ENCODE measurements around the gene TRDMT1.

Gene TRDMT1, protein sequence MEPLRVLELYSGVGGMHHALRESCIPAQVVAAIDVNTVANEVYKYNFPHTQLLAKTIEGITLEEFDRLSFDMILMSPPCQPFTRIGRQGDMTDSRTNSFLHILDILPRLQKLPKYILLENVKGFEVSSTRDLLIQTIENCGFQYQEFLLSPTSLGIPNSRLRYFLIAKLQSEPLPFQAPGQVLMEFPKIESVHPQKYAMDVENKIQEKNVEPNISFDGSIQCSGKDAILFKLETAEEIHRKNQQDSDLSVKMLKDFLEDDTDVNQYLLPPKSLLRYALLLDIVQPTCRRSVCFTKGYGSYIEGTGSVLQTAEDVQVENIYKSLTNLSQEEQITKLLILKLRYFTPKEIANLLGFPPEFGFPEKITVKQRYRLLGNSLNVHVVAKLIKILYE

DNA sequence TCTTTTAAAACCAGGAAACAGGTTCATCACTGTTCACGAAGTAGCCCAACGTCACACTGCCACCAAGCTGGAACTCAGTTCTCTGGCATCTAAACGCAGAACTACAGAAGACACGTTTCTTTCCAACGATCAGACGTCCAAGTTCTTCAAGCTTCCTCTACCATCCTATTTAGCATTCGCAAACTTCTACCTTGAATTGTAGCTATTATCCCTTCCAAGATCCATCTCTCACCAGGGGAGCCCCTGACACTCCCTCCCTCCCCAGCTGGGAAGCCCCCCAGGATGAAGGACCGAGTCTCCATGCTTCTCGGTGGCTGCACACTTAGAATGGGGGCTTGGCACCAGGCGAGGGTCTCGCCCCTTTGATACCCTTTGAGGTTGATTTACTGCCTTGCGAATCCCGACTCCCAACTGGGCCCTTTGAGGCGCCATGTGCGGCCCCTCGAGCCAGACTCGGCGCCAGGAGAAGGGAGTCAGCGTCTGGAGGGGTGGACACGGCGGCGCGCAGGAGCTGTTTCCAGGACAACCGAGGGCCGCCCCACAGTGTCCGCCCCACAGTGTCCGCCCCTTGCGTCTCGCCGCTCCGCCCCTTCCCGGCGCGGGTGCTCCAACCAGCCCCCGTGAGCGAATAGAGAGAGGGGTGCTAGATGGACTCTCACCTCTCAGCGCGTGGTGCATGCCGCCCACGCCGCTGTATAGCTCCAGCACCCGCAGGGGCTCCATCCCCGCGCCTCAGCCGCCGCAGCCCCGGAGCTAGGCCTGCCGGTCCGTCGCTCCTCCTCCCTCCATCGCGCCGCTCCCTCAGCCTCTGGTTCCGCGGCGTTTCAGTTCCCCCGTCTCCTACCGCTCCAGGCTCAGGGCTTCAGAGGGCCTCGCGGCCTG, at the start of gene TRDMT1:
Gene TRDMT1 (minus strand): TSS at position 761 of the 882 bp plus-strand sequence. CDS start 38 bp downstream, at position 723.
- peak; percentile 90 for DNase-seq

- DNase-seq = no peak
These were observed 49.3 kb upstream of the TRDMT1 start for GRCh38 chr10:17250736-17251135.

GRCh38 chr10:17249820-17250219, 48.3 kb upstream of the TRDMT1 start:
- DNase-seq = no peak

DNA sequence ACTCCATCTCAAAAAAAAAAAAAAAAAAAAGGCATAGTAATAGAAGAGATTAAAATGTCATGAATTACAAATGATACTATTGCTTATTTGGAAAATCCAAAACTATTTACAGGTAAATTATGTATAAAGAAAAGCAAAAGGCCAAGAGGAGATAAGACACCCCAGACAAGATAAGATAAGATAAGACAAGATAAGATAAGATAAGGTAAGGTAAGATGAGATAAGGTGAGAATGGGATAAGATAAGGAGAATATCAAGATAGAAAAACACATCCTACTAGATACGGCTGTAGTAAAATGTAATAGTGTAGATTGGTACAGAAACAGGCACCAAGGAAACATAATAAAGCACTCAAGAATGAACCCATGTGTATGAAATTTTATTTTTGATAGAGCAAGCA, 47.5 kb upstream of the TRDMT1 start:
- no peak for DNase-seq

- DNase-seq = no peak
These were observed 45.7 kb upstream of the TRDMT1 start for GRCh38 chr10:17247210-17247609.

DNA sequence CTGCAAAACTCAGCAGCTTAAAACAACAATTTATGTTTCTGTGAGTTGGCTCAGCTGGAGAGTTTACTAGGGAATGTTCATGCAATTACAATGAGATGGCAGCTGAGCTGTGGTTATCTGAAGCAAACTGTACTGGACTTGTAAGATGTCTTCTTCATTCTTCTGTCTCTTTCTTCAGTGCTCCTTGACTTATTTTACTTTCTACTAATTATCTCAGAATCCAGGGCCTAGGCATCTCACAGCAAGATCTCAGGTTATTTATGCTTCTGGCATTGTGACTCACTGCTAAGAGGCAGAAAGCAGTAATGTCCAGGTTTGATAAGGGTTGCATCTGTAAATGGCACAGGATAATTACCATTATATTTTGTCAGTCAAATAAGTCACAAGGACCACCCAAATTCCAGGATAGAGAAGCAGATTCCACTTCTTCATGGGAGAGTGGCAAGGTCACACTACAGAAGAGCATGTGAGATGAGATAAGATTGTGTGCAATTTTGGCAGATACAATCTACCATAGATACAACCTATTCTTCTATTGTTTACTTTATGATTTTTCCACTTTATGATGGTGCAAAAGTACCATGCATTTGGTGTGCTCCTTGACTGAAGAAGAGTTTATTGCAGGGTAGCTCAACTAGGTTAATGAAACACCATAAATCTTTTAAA, 43.4 kb upstream of the TRDMT1 start:
- DNase-seq = no peak

- DNase-seq = no peak
These were observed 40.3 kb upstream of the TRDMT1 start for GRCh38 chr10:17241611-17242333.

DNA sequence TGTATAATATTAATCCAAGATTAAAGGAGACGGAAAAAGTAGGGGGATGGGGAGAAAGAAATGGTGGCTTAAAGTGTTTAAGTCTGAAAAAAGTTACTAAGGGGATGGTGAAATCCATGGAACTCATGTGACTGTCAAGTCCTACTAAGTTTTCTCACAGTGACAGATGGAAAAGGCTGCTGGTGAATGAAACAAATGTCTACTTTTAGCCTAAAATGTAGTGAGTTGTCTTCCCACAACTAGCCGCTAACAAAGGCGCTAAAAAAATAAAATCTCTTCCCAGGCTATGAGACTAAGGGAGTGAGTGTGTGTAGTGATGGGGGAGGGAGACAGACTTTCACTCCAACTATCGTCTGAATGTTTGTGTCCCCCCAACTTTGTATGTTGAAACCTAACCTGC, 39.1 kb upstream of the TRDMT1 start:
- no peak for DNase-seq

- no peak for DNase-seq
These were observed 38.6 kb upstream of the TRDMT1 start for GRCh38 chr10:17240096-17240495.

DNA sequence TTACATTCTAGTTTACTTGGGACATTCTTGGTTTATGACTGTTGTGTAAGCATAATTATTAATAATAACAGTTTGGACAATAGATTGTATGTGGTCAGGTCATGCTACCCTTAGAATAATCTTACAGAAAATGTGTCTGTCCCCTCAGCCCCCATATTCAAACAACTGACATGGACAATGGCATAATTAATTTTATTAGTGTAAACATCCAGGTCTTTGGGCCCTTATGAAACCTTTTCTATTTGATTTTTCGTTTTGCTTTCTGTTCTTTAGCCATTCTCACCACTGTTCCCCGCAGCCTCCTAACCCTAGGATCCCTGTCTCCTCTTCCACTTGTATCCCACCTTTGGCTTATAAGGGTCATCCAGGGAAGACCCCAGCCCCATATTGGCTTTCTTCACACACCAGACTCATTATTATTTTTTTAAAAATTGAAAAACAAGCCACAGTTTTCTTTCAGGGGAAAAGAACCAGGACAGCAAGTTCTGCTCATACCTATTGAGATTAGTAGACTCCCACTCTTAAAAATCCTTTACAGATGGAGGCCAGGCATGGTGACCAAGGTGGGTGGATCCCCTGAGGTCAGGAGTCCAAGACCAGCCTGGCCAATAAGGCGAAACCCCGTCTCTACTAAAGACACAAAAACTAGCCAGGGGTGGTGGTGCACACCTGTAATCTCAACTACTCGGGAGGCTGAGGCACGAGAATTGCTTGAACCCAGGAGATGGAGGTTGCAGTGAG, 38.0 kb upstream of the TRDMT1 start:
- DNase-seq = no peak

- no peak for DNase-seq
These were observed 37.2 kb upstream of the TRDMT1 start for GRCh38 chr10:17238445-17239291.

- no peak for DNase-seq
These were observed 36.5 kb upstream of the TRDMT1 start for GRCh38 chr10:17237915-17238444.

GRCh38 chr10:17237149-17237527, 35.7 kb upstream of the TRDMT1 start:
- no peak for DNase-seq

GRCh38 chr10:17236468-17237148, 35.1 kb upstream of the TRDMT1 start:
- no peak for DNase-seq

DNA sequence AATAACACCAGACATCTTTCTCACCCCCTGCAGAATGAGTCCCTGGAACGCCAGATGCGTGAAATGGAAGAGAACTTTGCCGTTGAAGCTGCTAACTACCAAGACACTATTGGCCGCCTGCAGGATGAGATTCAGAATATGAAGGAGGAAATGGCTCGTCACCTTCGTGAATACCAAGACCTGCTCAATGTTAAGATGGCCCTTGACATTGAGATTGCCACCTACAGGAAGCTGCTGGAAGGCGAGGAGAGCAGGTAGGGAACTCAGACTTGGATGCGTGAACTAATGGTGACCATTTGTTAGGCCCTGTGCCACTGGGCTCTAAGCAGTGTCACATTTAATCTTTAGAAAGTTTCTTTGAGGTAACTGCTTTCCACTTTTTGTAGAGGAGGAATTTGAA, 33.7 kb upstream of the TRDMT1 start:
- DNase-seq = no peak

- no peak for DNase-seq
These were observed 33.0 kb upstream of the TRDMT1 start for GRCh38 chr10:17234431-17234945.

- no peak for DNase-seq
These were observed 32.0 kb upstream of the TRDMT1 start for GRCh38 chr10:17233286-17233991.

- no peak for DNase-seq
These were observed 30.9 kb upstream of the TRDMT1 start for GRCh38 chr10:17232276-17232960.

GRCh38 chr10:17231788-17232187, 30.3 kb upstream of the TRDMT1 start:
- no peak for DNase-seq

All from activated CD8-positive, alpha-beta memory T cell treated with anti-CD3 and anti-CD28 coated beads, Interleukin-2, amount 50 U/mL, for 48 hours (primary cell).